Measurements from ENCODE around the gene CMPK2.

Gene CMPK2

DNA sequence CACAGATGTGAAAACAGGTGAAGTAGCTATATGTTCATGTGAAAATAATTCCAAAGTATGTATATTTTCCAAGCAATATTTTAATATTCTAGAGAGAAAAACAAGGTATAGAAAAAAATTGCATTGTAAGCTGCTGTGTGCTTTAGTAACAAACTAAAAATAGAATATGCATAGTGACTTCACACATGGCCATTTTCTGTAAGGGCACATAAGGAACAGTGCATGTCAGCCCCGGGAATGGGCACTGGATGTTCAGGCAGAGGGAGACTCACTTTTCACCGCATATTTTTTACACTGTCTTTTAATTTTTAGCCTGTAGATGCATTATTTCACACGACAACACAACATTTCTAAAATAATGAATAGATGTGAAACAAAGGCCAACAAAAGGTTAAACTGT, 46.0 kb downstream of the CMPK2 start:
- Histone ChIP-seq H3K36me3 (no peaks in the 10 kb centered on the region), H3K4me3 (ENCODE audit: low read depth in 1 of 2, low read length in 1 of 2) (no peak overlapping the region), H3K27ac (no peak overlapping the region), H3K4me1 (ENCODE audit: control insufficient read depth in 1 of 2, insufficient read depth in 1 of 2, low read depth in 1 of 2, low read length in 1 of 2) (no peaks in the 10 kb centered on the region), H3K9me3 (no peaks in the 10 kb centered on the region), H3K27me3 (peaks cover 19% of the 10 kb centered on the region)
- TF ChIP-seq, protein P1, sequence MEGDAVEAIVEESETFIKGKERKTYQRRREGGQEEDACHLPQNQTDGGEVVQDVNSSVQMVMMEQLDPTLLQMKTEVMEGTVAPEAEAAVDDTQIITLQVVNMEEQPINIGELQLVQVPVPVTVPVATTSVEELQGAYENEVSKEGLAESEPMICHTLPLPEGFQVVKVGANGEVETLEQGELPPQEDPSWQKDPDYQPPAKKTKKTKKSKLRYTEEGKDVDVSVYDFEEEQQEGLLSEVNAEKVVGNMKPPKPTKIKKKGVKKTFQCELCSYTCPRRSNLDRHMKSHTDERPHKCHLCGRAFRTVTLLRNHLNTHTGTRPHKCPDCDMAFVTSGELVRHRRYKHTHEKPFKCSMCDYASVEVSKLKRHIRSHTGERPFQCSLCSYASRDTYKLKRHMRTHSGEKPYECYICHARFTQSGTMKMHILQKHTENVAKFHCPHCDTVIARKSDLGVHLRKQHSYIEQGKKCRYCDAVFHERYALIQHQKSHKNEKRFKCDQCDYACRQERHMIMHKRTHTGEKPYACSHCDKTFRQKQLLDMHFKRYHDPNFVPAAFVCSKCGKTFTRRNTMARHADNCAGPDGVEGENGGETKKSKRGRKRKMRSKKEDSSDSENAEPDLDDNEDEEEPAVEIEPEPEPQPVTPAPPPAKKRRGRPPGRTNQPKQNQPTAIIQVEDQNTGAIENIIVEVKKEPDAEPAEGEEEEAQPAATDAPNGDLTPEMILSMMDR (IDR thresholded peaks at IDR 0.05), result no peak

DNA sequence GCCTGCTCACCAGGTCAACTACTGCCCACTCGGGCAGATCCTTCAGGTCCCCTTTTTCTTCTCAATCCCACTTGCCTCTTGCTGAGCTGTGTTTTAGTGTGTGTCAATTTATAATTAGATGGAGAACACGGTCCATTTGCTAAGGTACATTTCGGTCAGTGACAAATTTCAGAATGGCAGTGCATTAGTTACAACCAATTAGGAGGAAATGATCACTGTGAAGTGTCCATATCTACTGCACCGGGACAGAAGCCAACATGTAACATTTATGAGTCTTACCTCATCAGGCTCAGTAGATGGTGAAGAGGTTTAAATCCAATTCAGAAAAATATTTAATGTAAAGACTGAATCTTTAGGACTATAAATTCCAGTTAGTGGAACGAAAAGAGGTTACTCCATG, 47.7 kb downstream of the CMPK2 start:
- Histone ChIP-seq H3K4me3 (ENCODE audit: low read depth in 1 of 2, low read length in 1 of 2) (no peak overlapping the region), H3K36me3 (no peaks in the 10 kb centered on the region), H3K27ac (no peak overlapping the region), H3K27me3 (peaks cover 19% of the 10 kb centered on the region), H3K9me3 (no peaks in the 10 kb centered on the region), H3K4me1 (ENCODE audit: control insufficient read depth in 1 of 2, insufficient read depth in 1 of 2, low read depth in 1 of 2, low read length in 1 of 2) (no peaks in the 10 kb centered on the region)
- TF ChIP-seq, protein P1 (IDR thresholded peaks at IDR 0.05), result no peak

DNA sequence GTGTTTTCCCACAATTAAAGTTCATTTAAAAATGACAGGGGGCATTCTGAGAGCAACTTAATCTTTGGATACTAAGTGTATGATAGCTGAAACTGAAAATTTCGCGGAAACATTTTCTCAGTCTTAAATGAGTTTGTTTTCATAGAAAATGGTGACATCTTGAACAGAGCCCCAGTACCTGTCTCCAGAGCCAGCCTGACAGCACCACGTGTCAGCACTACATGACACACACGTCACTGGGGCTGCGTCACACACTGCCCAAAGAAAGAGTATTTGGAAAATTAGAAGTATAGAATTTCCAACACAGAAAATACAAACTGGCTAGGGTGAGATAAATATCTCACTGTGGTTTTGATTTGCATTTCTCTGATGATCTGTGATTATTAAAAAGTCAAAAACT, 50.8 kb downstream of the CMPK2 start:
- Histone ChIP-seq H3K27me3 (peaks cover 16% of the 10 kb centered on the region), H3K4me3 (ENCODE audit: low read depth in 1 of 2, low read length in 1 of 2) (no peak overlapping the region), H3K4me1 (ENCODE audit: control insufficient read depth in 1 of 2, insufficient read depth in 1 of 2, low read depth in 1 of 2, low read length in 1 of 2) (no peaks in the 10 kb centered on the region), H3K9me3 (no peaks in the 10 kb centered on the region), H3K36me3 (no peaks in the 10 kb centered on the region), H3K27ac (no peak overlapping the region)
- TF ChIP-seq, protein P1 (IDR thresholded peaks at IDR 0.05), result no peak

DNA sequence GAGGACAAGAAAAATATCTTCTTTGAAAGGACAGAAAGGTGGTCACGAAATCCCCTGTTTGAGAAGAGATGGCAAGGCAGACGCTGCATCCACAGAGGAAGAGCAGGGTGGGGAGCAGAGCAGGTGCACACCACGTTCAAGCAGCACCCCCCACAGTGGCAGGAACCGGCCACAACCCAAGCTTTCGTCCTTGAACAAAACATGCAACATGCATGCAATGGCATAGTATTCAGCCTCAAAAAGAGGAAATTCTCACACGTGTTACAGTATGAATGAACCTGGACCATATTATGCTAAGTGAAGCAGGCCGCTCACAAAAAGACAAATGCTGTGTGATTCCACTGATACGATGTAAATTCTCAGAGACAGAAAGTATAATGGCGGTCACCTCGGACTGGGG, 51.4 kb downstream of the CMPK2 start:
- H3K27me3 ChIP-seq, result peaks cover 14% of the 10 kb centered on the region
- no peaks in the 10 kb centered on the region for H3K36me3 ChIP-seq
- no peak overlapping the region for H3K4me3 ChIP-seq (ENCODE audit: low read depth in 1 of 2, low read length in 1 of 2)
- H3K27ac ChIP-seq, result no peak overlapping the region
- no peaks in the 10 kb centered on the region for H3K9me3 ChIP-seq
- H3K4me1 ChIP-seq (ENCODE audit: control insufficient read depth in 1 of 2, insufficient read depth in 1 of 2, low read depth in 1 of 2, low read length in 1 of 2), result no peaks in the 10 kb centered on the region
- TF ChIP-seq, protein P1 (IDR thresholded peaks at IDR 0.05), result no peak

DNA sequence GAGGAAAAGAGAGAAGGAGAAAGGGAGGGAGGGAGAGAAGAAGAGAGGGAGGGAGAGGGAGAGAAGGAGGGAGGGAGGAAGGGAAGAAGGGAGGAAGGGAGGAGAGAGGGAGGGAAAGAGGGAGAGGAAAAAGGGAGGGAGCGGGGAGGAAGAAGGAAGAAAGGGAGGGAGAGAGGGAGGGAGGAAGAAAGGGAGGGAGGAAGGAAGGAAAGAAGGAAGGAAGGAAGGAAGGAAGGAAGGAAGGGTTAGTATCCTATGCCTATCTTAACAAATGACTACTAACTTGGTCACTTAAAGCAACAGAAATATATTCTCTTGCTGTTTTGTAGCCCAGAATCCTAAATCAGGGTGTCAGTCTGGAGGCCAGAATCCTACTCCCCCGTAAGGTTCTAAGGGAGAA, 52.1 kb downstream of the CMPK2 start:
- H3K4me3 ChIP-seq (ENCODE audit: low read depth in 1 of 2, low read length in 1 of 2), result no peak overlapping the region
- peaks cover 14% of the 10 kb centered on the region for H3K27me3 ChIP-seq
- H3K27ac ChIP-seq, result no peak overlapping the region
- H3K36me3 ChIP-seq, result no peaks in the 10 kb centered on the region
- TF ChIP-seq, protein P1 (IDR thresholded peaks at IDR 0.05), result no peak
- H3K9me3 ChIP-seq, result no peaks in the 10 kb centered on the region
- no peaks in the 10 kb centered on the region for H3K4me1 ChIP-seq (ENCODE audit: control insufficient read depth in 1 of 2, insufficient read depth in 1 of 2, low read depth in 1 of 2, low read length in 1 of 2)

All from neutrophil (primary cell).